ENCODE data around the gene CDC42EP4.
"Not testable (repeated sequence)": the region's sequence is repeated elsewhere in the genome, so short reads cannot be mapped to it uniquely, and the experiment has no call there.

CDC42EP4 gene

DNA sequence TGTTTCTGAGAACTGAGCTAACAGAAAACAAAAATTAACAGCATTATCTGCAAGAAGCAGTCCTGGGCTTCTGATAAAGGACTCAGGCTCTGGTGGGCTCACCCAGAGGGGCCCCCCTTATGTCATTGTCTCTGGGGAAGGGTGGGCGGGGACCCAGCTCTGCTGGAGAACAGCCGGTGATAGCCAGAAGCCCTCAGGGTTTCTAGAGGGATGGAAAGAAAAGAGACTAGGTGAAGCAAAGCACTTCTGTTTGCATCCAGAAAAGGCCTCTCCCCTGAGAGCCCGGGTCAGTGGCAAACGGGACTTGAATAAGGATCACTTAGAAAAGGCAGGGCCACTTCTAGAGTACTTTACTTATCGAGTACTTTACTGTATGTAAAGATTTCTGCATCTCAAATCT lies 7.0 kb upstream of the CDC42EP4 start:
- no peak for DNase-seq

DNA sequence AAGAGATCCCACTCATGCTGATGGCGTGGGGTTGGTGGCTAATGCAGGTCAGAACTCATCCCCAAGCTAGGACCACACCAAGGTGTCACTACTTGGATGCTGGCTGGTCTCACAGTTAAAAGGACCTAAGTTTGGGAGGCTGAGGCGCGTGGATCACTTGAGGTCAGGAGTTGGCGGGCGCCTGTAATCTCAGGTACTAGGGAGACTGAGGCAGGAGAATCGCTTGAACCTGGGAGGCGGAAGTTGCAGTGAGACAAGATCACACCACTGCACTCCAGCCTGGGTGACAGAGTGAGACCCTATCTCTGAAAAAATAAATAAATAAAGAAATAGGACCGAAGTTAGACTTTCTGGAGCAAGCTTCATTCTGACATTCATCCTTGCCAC lies 6.6 kb upstream of the CDC42EP4 start:
- no peak for DNase-seq

DNA sequence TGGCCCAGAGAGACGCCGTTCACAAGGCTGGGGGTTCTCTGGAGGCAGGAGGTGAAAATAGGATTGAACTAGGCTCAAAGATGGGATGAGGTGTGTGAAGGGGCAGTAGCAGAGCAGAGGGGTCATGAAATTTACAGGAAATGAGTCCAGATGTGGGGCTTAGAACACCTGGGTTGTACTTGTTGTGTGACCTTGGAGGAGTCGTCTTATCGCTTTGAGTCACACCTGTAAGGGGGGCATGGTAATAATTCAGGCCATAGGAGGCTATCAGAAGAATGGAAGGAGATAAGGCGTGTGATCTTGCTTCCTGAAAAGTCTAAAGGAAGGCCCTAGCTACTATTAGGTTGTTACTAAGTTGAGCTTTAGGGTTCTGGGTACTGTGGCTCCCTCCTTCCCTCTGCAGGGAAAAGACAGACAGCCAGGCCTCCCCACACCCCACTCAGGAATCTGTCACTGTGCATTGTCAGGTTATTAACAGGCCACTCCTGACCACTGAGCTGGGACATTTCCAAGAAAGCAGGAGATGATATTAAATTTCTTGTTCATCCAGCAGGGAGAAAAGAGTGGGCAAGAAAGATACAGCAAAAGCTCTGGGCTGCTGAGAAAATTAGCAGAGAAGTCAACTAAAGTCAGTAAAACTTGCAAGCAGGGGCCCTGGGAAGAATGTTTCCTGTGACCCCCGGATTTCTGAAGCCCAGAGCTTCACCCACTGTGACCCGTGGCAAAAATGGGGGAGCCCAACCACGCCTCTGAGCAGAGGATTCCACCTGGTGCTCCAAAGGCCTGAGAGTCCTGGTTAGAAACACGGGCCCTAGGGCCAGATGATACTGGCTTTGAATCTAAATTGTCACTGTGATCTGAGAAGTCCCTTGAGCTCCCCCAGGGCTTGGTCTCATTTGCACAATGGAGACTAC lies 6.0 kb upstream of the CDC42EP4 start:
- no peak for DNase-seq

DNA sequence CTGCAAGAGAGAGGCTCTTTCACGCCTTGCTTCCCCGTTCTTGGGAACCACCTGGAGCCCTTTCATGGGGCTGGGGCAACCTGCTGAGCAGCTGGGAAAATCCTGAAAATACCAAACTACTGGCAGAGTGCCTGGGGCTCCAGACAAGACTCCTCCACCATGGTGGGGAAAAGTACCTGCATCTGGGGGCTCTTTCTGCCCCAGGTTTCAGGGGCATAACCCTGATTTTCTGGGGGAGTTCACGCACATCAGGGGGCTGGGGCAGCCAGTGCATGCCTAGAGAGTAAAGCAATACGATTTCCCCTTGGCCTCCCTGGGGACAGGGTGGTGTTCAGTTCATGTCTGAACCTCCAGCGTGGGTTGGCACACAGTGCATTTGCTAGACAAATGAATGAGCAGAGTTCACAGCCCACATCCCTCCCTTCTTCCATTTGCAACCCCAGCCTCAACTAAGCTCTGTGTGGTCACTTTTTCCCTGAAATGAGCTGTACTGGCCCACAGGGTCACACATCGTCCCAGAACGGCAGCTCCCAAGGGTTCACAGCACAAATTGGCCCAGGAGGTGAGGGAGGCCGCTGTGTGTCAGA lies 5.2 kb upstream of the CDC42EP4 start:
- no peak for DNase-seq

DNA sequence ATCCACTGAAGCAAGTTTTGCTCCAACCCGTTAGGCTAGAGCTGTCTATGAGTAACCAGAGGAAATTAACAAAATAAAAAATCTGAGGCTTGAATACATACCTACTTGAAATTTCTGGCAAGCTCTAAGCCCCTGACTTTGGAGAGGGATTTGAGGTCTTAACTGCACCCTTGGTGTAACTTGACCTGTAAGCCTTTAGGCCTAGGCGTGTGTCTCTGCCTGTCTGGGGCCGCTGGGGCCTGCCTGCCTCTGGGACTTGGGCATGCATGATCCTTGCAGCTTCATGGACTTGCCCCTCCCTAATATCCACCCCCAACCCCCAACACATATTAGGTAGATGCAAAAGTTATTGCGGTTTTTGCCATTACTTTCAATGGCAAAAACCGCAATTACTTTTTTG lies 3.7 kb upstream of the CDC42EP4 start:
- DNase-seq = no peak

DNA sequence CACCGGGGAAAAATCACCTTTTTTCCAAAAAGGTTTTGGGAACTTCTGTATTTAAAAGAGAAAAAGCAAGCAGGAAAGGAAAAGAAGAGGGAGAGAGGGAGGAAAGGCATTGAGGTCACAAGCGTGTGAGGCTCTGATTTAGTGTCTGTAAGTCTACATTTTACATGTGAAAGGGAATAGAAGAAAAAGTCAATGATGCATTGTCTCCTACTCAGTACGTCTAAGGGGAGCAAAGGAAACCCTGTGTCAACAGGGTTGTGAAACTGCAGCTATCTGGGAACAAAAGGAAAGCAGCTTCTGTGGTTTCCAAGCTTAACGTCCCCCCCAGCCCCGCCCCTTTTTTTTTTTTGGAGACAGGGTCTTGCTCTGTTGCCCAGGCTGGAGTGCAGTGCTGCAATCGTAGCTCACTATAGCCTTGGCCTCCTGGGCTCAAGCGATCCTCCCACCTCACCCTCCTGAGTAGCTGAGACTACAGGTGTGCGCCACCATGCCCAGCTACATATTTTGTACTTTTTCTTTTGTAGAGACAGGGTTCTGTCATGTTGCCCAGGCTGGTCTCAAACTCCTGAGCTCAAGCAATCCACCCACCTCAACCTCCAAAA lies 1.8 kb upstream of the CDC42EP4 start:
- DNase-seq = no peak

DNA sequence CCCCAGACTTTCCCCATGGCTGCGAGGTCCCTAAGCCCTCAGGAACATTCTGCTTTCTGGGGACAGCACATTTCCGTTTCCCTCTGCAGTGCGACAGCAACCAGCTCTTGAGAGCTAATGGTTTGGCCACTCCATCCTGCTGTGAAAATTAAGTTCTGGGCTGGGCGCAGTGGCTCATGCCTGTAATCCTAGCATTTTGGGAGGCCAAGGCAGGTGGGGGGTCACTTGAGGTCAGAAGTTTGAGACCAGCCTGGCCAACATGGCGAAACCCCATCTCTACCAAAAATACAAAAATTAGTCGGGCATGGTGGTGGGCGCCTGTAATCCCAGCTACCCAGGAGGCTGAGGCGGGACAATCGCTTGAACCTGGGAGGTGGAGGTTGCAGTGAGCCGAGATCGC lies 1.1 kb upstream of the CDC42EP4 start:
- not testable (repeated sequence) for DNase-seq

DNA sequence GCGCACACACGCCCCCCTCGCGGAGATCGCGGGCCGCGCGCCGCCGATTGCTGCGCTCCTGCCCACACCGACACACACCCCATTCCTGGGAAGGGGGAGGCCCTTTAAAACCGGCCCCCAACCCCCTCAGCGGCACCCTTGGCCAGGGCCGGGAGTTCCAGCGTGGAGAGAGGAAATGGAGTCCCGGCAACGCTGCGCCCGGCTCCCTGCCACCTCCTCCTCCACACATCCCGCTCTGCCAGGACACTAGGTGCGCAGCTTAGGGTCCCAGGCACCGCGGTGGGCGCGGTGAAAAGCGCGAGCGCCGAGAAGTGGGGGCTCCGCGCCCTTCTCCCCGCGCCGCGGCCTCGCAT lies 397 bp downstream of the CDC42EP4 start:
- no peak for DNase-seq

DNA sequence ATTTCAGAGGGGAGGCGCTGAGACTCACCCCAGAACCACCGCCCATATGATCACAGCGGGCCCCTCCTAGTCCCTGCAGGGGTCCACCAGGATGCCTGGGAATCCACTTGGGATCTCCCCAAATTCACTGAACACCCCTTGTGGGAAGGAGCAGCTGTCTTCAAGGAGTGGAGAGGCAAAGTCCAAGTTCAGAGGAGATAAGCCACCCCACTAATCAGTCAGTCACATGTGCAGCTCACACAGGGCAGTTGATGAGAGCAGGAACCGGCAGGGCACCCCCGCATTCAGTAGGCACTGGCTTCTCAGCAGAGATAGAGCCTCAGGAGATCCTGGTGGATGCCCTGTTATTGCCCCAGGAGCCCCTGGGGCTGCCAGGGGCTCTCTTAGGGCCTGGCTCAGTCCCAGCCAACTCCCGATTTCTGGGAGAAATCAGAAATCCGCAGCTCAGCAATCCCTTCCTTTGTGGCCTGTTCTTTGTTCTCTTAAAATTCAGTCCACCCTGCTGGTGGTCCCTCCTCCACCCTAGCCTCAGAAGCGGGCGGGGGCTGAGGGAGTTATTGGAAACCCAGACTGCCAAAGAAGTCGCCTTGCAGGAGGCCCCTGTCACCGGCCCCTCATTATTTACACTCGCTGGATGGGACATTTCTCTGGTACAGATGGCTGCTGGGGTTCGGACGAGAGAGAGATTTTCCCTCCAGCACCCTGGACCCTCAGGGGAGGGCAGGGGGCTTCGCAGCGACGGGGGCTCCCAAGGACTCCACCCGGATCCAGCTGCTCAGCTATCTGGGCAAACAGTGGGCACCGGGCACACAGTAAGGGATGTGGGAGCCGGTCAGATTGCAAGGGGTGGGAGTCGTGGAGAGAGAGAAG lies 1.8 kb downstream of the CDC42EP4 start:
- DNase-seq = no peak

DNA sequence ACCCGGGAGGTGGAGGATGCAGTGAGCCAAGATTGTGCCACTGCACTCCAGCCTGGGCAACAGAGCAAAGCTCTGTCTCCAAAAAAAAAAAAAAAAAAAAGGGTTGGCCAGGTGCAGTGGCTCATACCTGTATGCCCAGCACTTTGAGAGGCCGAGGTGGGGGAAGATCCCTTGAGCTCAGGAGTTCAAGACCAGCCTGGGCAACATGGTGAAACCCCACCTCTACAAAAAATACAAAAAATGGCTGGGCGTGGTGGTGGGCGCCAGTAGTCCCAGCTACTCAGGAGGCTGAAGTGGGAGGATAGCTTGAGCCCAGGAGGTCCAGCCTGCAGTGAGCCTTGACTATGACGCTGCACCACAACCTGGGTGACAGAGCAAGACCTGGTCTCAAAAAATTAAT lies 2.8 kb downstream of the CDC42EP4 start:
- not testable (repeated sequence) for DNase-seq

DNA sequence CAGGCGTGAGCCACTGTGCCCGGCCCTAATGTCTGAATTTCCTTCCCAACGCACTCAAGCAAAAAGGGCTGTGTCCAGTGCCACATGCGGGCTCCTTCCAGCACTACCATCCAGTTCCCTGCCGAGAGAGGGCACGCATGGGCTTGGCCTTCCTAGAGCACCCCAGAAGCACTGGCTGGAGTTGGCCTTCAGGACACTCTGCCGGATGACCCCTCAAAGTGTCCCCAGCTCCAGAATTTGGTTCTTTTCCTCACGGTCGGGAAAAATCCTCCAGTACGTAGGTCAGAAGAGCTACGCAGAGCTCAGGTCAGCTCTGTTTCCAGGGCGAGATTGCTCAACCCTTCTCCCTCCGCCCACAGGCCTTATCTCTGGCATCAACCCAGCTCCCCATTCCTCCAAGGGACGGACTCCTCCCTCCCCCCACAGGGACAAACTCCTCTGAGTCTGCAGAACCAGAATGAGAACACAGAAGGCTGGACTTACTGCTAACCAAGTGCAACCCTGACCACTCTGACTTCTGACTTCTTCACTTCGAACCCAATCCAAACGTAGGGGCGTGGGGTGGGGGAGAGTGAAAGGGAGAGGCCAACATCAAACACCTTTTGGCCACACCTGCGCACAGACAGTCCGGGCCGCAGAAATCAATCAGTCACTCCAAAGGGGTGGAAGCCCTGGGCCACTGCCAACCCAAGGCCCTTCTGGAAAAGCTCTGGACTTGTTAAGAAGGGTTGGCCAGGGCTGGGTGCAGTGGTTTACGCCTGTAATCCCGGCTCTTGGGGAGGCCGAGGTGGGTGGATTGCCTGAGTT lies 3.6 kb downstream of the CDC42EP4 start:
- no peak for DNase-seq

DNA sequence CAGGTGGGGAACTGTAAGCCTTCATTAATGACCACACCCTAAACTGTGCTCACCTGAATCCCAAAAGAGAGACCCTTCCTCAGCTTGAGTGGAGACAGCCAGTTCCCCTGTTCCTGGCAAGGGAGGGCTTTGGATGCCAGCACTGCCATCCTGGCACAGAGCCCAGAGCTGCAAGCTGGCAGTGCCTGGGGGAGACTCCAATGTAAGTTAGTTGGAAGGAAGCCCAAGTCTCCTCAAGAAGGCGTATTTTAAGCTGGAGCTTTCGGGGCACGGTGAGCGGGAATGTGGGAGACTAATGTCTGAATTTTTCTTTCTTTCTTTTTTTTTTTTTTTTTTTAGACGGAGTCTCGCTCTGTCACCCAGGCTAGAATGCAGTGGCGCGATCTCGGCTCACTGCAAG lies 4.7 kb downstream of the CDC42EP4 start:
- DNase-seq = no peak

DNA sequence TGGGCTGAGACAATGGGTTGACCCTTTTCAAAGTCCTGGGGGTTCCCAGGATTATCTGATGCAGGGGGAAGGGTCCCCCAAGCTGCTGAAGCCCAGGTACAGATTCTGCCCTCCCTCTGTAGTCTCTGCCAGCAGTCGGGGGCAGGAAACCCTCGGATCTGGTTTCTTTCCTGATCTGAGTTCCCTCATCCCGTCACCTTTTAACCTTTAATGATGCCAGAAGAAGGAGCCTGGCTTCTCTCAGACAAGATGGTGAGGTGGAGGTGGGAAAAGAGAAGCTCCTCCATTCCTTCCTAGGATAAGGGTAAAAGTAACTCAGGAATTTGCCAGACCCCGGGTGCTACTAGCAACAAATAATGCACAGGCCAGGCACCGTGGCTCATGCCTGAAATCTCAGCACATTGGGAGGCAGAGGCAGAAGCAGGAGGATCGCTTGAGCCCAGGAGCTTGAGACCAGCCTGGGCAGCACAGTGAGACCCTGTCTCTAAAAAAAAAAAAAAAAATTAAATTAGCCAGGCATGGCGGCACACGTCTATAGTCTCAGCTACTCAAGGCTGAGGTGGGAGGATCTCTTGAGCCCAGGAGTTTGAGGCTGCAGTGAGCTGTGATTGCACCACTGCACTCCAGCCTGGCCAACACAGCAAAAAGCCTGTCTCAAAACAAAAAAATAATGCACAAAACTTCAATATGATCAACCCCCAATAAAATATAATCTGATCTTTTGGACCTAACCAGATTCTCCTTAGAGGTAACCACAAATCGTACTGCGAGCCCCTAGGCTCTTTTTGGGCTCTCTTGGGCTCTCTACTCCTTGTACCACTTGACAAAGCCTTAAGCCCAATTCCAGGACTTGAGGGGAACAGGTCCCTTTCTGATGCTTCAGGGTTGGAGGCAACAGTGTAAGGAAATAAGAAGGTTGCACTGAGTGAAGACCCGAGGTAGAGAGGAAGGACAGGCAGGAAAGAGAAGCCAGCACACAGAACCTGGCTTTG lies 5.7 kb downstream of the CDC42EP4 start:
- DNase-seq = no peak

DNA sequence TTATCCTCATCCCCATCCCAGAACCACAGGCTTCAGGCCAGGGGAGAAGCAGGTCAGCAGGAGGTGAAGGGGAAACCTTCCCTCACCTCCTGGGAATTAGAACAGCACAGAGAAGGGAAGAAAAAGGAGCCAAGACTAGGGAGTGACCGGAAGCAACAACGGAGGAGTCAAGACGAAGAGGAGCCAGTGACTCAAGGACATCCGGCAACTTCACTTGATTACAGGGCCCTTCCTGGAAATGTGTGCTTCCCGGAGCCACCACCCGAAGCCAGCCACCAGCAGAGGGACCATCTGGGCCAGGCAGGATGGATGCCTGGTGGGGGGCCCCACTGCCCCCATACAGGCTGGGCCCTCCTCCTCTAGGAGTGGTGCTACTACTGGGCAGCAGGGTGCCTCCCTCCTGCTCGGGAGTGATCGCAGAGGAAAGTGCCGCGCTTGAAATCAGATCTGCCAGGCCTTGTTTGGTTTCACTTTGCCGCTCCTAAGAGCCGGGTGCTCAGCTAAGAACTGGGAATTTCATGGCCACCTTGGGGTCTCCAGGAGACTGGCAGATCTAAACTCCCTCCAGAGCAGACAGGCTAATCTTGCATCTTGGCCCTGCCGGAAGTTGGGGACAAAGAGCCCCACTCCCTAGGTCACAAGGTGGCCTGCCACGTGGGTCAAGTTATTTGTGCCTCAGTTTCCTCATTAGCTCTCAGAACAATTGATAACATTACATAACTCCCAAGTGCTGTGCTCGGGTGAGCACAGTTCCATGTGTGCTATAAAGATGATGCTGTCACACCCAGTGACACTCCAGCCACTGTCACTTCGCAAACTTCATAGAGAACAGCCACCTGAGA lies 6.6 kb downstream of the CDC42EP4 start:
- no peak for DNase-seq

DNA sequence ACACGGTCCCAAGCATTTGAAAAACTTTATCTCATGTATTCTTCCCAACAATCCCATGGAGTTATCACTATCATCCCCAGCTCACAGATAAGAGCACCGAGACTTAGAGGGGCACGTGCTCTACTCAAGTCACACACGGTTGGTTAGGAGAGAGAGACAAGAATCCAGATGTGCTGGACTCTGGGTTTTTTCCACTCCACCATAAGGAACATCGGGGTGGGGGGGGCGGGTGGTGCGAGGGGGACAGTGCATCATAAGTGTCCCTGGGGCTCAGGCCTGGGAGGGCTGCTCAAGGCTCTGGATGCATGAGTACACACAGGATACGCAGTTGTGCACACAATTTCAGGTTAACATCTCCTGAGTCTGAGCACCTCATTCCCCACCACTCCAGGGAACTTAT lies 7.4 kb downstream of the CDC42EP4 start:
- no peak for DNase-seq

DNA sequence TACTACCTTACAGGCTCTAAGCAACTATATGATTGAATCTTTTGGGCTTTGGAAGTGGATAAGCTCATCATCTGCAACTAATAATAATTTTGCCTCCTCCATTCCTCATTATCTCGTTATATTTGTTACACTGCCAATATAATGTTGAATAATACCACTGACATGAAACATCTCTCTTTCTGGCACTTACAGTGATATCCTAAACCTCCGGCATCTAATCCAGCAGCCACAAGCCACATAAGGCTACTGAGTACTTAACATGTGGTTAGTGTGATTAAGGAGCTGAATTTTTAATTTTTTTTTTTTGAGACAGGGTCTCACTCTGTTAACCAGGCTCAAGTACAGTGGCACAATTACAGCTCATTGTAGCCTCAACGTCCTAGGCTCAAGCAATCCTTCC lies 9.6 kb downstream of the CDC42EP4 start:
- no peak for DNase-seq

DNA sequence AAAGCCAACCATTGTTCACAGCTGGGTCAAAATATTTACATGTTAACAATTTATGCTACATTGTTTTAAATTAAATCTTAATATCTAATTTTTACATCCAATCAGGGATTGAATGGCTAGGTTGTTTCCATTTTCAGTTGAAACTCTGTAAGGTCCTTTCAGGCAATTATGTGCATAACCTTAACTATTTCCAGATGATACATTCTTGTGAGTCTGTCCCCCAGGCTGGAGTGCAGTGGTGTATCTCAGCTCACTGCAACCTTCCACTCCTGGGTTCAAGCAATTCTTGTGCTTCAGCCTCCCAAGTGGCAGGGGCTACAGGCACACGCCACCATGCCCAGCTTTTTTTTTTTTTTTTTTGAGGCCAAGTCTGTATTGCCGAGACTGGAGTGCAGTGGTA lies 10.4 kb downstream of the CDC42EP4 start:
- DNase-seq = no peak

DNA sequence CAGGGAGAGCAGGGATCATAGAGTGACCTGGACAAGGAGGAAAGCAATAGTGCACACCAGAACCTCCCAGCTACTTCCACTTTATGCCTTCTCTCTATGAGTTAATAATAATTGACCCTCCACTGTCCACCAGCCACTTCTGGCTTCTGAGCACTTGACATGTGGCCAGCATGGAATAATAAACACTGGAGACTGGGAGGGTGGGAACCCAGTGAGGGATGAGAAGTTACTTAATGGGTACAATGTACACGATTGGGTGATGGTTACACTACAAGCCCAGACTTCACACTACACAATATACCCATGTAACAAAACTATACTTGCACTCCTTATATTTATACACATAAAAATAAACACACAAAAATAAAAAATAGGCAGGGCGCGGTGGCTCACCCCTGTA lies 11.4 kb downstream of the CDC42EP4 start:
- no peak for DNase-seq

DNA sequence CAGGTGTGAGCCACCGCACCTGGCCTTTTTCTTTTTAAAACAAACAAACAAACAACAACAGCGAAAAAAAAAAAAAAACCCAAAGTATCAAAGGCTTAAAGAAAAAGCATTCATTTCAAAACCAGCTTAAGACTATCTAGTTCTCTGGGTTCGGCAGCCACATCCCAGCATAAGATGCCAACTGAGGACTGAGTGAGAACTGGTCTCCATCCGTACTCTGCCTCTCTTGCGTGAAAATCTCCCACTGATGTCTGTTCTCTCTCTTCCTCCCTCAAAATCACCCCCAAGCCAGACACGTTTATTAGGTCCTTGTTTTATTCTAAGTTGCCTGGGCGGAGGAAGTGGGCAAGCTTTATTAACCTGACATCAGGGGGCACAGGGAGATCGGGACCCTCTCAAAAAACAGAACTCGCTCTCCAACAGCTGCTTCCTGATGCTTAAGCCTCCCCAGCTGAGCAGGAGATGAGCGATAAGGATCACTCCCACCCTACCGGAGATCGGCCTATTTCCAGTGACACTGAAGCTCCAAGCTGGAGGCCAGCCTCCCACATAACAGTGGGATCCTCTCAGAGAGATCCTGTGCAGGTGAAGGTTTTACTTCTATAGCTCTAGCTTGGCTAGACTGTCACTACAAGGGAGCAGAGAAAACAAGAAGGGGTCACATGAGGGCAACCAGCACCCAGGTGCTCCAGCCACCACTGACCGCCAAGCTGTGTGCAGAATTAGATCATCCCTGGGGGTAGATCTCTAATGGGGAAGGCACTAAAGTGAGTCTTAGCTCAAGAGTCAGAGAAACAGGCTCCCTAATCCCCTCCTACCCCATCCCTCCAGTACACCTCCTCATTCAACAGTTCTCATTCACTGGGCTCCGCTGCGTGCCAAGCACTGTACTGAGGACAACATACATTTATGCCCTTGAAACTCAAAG lies 13.6 kb downstream of the CDC42EP4 start:
- DNase-seq = no peak
